Activated gamma-delta T cell (primary cell): ENCODE results near the gene NAGS.
"Not testable (repeated sequence)": the region's sequence is repeated elsewhere in the genome, so short reads cannot be mapped to it uniquely, and the experiment has no call there.

Source experiments
- DNase-seq: peaks from one replicate; lab custom pipeline; 2025; lab: John Stamatoyannopoulos, UW

The NAGS gene

DNA sequence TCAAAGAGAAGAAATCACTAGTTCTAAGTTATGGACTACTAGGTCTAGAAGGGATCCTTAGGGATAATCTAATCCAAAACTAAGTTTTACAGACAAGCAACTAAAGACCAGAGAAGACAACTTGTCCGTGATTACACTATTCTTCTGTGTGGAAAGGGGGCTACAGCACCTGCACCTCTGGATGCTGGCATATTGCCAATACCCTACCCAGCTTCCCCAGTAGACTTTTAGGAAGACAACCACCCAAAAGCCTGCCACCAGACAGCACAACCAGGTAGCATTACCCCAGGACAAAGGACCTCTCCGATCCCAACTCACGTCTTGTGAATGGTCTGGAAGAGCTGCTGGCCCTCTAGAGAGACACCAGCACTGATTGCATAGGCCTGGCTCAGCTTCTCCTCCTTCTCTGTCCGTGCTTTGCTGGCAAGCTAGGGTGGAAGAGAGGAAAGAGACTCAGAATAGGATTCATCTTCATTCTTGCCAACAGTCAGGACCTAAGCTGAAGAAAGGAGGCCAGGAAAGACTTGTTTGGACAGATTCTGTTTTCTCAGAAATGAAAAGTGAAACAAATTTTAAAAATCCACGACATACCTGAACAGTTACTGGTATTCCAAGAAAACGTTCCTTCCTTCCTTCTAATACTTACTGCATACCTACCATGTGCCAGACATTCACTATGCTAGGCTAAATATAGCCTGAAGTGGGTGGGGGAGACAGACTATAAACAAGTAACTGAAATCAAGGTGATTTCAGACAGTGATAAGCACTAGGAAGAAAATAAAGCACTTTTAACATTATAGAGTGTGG is 35.6 kb downstream of the NAGS start:
- DNase-seq, result no peak

DNA sequence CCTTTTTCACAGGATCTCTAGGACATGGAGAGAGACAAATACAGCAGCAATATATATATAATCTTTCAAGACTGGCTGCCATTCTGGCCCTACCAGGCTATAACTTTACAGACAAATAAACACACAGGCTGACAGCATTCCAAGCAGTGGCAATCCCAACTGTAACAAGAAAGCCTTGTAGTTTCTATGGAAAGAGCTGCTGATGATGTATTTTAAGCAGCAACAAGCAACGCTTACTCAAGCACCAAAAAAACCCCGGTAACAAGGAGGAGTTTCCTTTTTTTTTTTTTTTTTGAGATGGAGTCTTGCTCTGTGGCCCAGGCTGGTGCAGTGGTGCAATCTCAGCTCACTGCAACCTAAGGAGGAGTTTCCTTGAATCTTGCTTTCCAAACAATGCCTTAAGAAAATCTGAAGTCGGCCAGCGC is 38.9 kb downstream of the NAGS start:
- DNase-seq, result no peak

- DNase-seq, result no peak
These were observed 39.6 kb downstream of the NAGS start for GRCh38 chr17:44044071-44044470.

GRCh38 chr17:44045486-44045885 is 41.1 kb downstream of the NAGS start:
- DNase-seq, result no peak

GRCh38 chr17:44046893-44047292 is 42.5 kb downstream of the NAGS start:
- DNase-seq, result not testable (repeated sequence)

- no peak for DNase-seq
These were observed 45.1 kb downstream of the NAGS start for GRCh38 chr17:44049294-44050060.

DNA sequence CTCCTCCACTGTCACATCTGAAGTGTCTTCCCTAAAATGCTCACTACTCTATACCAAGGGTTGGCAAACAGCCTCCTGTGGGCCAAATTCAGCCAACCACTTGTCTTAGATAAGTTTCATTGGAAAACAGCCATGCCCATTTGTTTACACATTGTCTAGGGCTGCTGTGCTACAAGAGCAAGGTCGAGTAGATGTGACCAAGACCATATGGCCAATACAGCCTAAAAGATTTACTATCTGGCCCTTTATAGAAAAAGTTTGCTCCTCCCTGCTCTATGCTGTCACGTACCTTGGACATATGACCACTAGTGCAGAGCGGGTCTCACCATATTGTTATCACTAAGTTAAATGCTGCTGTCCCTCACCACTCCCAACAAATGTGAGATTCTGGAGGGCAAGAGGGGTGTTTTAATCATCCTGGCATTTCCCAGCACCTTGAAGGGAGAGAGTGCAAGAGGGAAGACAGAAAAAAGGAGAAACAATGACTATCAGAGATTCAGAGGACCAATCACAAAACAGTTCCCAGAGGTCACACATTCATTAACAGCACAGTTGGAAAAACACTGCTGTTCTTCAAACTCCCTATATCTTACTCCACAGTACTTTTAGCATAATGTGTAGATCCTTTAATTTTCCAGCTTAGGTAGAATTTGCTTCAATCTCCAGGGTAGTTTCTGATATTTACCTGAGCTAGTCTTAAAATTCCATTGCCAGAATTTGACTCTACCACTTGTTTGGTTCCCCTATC is 48.9 kb downstream of the NAGS start:
- DNase-seq, result no peak
